Activated CD4-positive, alpha-beta T cell treated with anti-CD3 and anti-CD28 coated beads, Interleukin-2, amount 10 ng/mL, durations not matched to agents 7 days and 5 days (primary cell): ENCODE data around the gene ZCWPW1. TPM values are rescaled to one million over a fixed set of nuclear protein-coding genes. Genes with fewer than 3 reads are reported as not detected.
A peak's percentile ranks its signal among the peaks of the same experiment; 100 is the strongest.

ENCODE experiments used
- CTCF ChIA-PET: fragments of 350-600 bp; sonication (Branson Sonifier 250); formaldehyde crosslinking; loops from one replicate; lab custom pipeline; 2021; ENCODE audit warnings: antibody characterized with exemption; lab: Charles Lee
- POLR2A ChIA-PET: fragments of 350-600 bp; sonication (Branson Sonifier 250); formaldehyde crosslinking; loops from one replicate; lab custom pipeline; 2021; ENCODE audit warnings: antibody characterized with exemption; lab: Charles Lee
- DNase-seq: peaks from one replicate; pipeline ENCODE4 v3.0.0-alpha.2; 2020
- H3K27ac Mint-ChIP-seq: one replicate; pipeline ENCODE4 v1.8.0; 2021; ENCODE audit warnings: mild to moderate bottlenecking, moderate library complexity, mixed read lengths
- H3K27me3 Mint-ChIP-seq: one replicate; pipeline ENCODE4 v1.8.0; 2021; ENCODE audit warnings: mixed read lengths
- H3K36me3 Mint-ChIP-seq: one replicate; pipeline ENCODE4 v1.8.0; 2021; ENCODE audit warnings: low read depth, mixed read lengths
- H3K4me1 Mint-ChIP-seq: one replicate; pipeline ENCODE4 v1.8.0; 2021; ENCODE audit warnings: mixed read lengths
- H3K4me3 Mint-ChIP-seq: one replicate; pipeline ENCODE4 v1.8.0; 2021; ENCODE audit warnings: mild to moderate bottlenecking, moderate library complexity, mixed read lengths
- H3K9me3 Mint-ChIP-seq: one replicate; pipeline ENCODE4 v1.8.0; 2021; ENCODE audit warnings: mixed read lengths
- total RNA-seq, 2 experiments: library from RNA; stranded (reverse); gene quantifications; one replicate each; pipeline ENCODE4 v1.2.3, GENCODE V29; 2021

The ZCWPW1 gene
- total RNA-seq, 2 experiments from 2014 or later: 2.4 to 2.7 TPM

- Mint-ChIP-seq H3K9me3 (peaks cover 5% of the 10 kb centered on the region), H3K36me3 (peaks cover 46% of the 10 kb centered on the region), H3K27me3 (peaks cover 3% of the 10 kb centered on the region), H3K27ac (peak overlapping the region; percentile 100), H3K4me1 (peaks cover 52% of the 10 kb centered on the region), H3K4me3 (peak overlapping the region; percentile 97)
- DNase-seq: peak; percentile 100
- CTCF ChIA-PET: interaction anchor here (0.6 to 2.6 kb wide), 17 partner anchors 9 to 308 kb away, joined by 3 to 14 read pairs (median 4); partner anchors contain the start of gene LAMTOR4
- POLR2A ChIA-PET: interaction anchor here (0.6 to 1.1 kb wide), 5 partner anchors 31 to 1048 kb away, joined by 3 to 5 read pairs (median 3); no protein-coding TSS in a partner anchor
Observed at GRCh38 chr7:100428967-100429636, 599 bp upstream of the ZCWPW1 start.

GRCh38 chr7:100427762-100428198 is 723 bp downstream of the ZCWPW1 start:
- Mint-ChIP-seq H3K36me3 (peaks cover 33% of the 10 kb centered on the region), H3K4me3 (peak overlapping the region; percentile 97), H3K4me1 (peaks cover 39% of the 10 kb centered on the region), H3K27me3 (peaks cover 3% of the 10 kb centered on the region), H3K27ac (peak overlapping the region; percentile 100), H3K9me3 (peaks cover 5% of the 10 kb centered on the region)
- ChIA-PET POLR2A (interaction anchor here (0.6 to 1.1 kb wide), 3 partner anchors 158 to 251 kb away, joined by 3 to 9 read pairs (median 3); partner anchors contain the start of genes FBXO24 and GPC2), CTCF (interaction anchor here (1.2 to 2.6 kb wide), 7 partner anchors 9 to 277 kb away, joined by 3 to 14 read pairs (median 5); no protein-coding TSS in a partner anchor)
- no peak for DNase-seq

- Mint-ChIP-seq H3K4me1 (peaks cover 26% of the 10 kb centered on the region), H3K27me3 (peaks cover 3% of the 10 kb centered on the region), H3K27ac (no peak overlapping the region), H3K36me3 (peaks cover 22% of the 10 kb centered on the region), H3K4me3 (no peak overlapping the region), H3K9me3 (peaks cover 5% of the 10 kb centered on the region)
- ChIA-PET POLR2A (no interaction called here), CTCF (interaction anchor here (0.7 kb wide), 1 partner anchor 181 kb away, joined by 3 read pairs; no protein-coding TSS in a partner anchor)
- no peak for DNase-seq
Observed at GRCh38 chr7:100426516-100426915, 2.0 kb downstream of the ZCWPW1 start.

GRCh38 chr7:100425347-100425746 is 3.2 kb downstream of the ZCWPW1 start:
- peaks cover 11% of the 10 kb centered on the region for H3K36me3 Mint-ChIP-seq
- H3K27ac Mint-ChIP-seq: no peak overlapping the region
- CTCF ChIA-PET: no interaction called here
- DNase-seq: no peak
- peaks cover 14% of the 10 kb centered on the region for H3K4me1 Mint-ChIP-seq
- no peak overlapping the region for H3K4me3 Mint-ChIP-seq
- peaks cover 5% of the 10 kb centered on the region for H3K9me3 Mint-ChIP-seq
- peaks cover 3% of the 10 kb centered on the region for H3K27me3 Mint-ChIP-seq
- POLR2A ChIA-PET: no interaction called here

GRCh38 chr7:100423315-100423714 is 5.2 kb downstream of the ZCWPW1 start:
- POLR2A ChIA-PET: no interaction called here
- Mint-ChIP-seq H3K27ac (no peak overlapping the region), H3K4me1 (peaks cover 7% of the 10 kb centered on the region), H3K4me3 (no peak overlapping the region), H3K36me3 (peaks cover 5% of the 10 kb centered on the region), H3K27me3 (peaks cover 5% of the 10 kb centered on the region), H3K9me3 (peaks cover 5% of the 10 kb centered on the region)
- no peak for DNase-seq
- CTCF ChIA-PET: interaction anchor here (0.7 to 0.8 kb wide), 2 partner anchors 138 to 291 kb away, joined by 3 to 4 read pairs; no protein-coding TSS in a partner anchor

- Mint-ChIP-seq H3K4me3 (no peak overlapping the region), H3K36me3 (no peaks in the 10 kb centered on the region), H3K27ac (no peak overlapping the region), H3K27me3 (peaks cover 3% of the 10 kb centered on the region), H3K4me1 (no peaks in the 10 kb centered on the region), H3K9me3 (no peaks in the 10 kb centered on the region)
- DNase-seq: no peak
- ChIA-PET POLR2A (no interaction called here), CTCF (interaction anchor here (1.2 kb wide), 1 partner anchor 9 kb away, joined by 3 read pairs; the partner anchor contains the start of gene ZCWPW1)
Observed at GRCh38 chr7:100419660-100420226, 8.8 kb downstream of the ZCWPW1 start.

GRCh38 chr7:100418930-100419659 is 9.4 kb downstream of the ZCWPW1 start:
- Mint-ChIP-seq H3K9me3 (no peaks in the 10 kb centered on the region), H3K4me1 (no peaks in the 10 kb centered on the region), H3K36me3 (no peaks in the 10 kb centered on the region), H3K4me3 (no peak overlapping the region), H3K27me3 (peaks cover 3% of the 10 kb centered on the region), H3K27ac (no peak overlapping the region)
- ChIA-PET CTCF (interaction anchor here (1.5 to 1.9 kb wide), 2 partner anchors 9 to 11 kb away, joined by 5 to 10 read pairs; partner anchors contain the start of gene ZCWPW1), POLR2A (no interaction called here)
- no peak for DNase-seq

- Mint-ChIP-seq H3K36me3 (no peaks in the 10 kb centered on the region), H3K9me3 (no peaks in the 10 kb centered on the region), H3K4me3 (no peak overlapping the region), H3K27ac (no peak overlapping the region), H3K4me1 (peaks cover 8% of the 10 kb centered on the region), H3K27me3 (peaks cover 3% of the 10 kb centered on the region)
- no peak for DNase-seq
- ChIA-PET CTCF (interaction anchor here (0.6 to 1.4 kb wide), 5 partner anchors 8 to 285 kb away, joined by 3 to 5 read pairs (median 4); partner anchors contain the start of gene ZCWPW1), POLR2A (no interaction called here)
Observed at GRCh38 chr7:100415448-100415847, 13.1 kb downstream of the ZCWPW1 start.

GRCh38 chr7:100413889-100414288 is 14.6 kb downstream of the ZCWPW1 start:
- H3K9me3 Mint-ChIP-seq: no peaks in the 10 kb centered on the region
- no peak overlapping the region for H3K27ac Mint-ChIP-seq
- H3K27me3 Mint-ChIP-seq: no peaks in the 10 kb centered on the region
- no peak overlapping the region for H3K4me3 Mint-ChIP-seq
- ChIA-PET POLR2A (no interaction called here), CTCF (interaction anchor here (0.9 to 1.3 kb wide), 2 partner anchors 10 to 299 kb away, joined by 3 to 6 read pairs; no protein-coding TSS in a partner anchor)
- H3K4me1 Mint-ChIP-seq: peaks cover 8% of the 10 kb centered on the region
- no peak for DNase-seq
- no peaks in the 10 kb centered on the region for H3K36me3 Mint-ChIP-seq

GRCh38 chr7:100413346-100413745 is 15.2 kb downstream of the ZCWPW1 start:
- Mint-ChIP-seq H3K4me1 (peaks cover 8% of the 10 kb centered on the region), H3K27me3 (no peaks in the 10 kb centered on the region), H3K27ac (peak overlapping the region; percentile 34), H3K36me3 (no peaks in the 10 kb centered on the region), H3K9me3 (no peaks in the 10 kb centered on the region), H3K4me3 (no peak overlapping the region)
- DNase-seq: no peak
- ChIA-PET POLR2A (no interaction called here), CTCF (interaction anchor here (0.9 kb wide), 1 partner anchor 11 kb away, joined by 3 read pairs; no protein-coding TSS in a partner anchor)

GRCh38 chr7:100411101-100411500 is 17.4 kb downstream of the ZCWPW1 start:
- ChIA-PET CTCF (interaction anchor here (1.0 kb wide), 1 partner anchor 18 kb away, joined by 3 read pairs; the partner anchor contains the start of gene ZCWPW1), POLR2A (no interaction called here)
- H3K27me3 Mint-ChIP-seq: no peaks in the 10 kb centered on the region
- H3K36me3 Mint-ChIP-seq: no peaks in the 10 kb centered on the region
- no peaks in the 10 kb centered on the region for H3K9me3 Mint-ChIP-seq
- no peak for DNase-seq
- H3K4me1 Mint-ChIP-seq: peaks cover 11% of the 10 kb centered on the region
- H3K4me3 Mint-ChIP-seq: no peak overlapping the region
- no peak overlapping the region for H3K27ac Mint-ChIP-seq
